GM12865 (cell line): ENCODE measurements around the gene DCAF6.

Experiments used
- DNase-seq: peaks from one replicate; pipeline ENCODE4 v3.0.0; 2010; ENCODE audit warnings: low read depth
- H3K4me3 ChIP-seq: 2 replicates; pipeline ENCODE4 v1.5.1; 2011; ENCODE audit warnings: mild to moderate bottlenecking, low read depth, low read length, control low read depth
- TF ChIP-seq, protein P1 (sequence below): IDR thresholded peaks from 2 replicates; pipeline ENCODE4 v1.5.1; 2011; ENCODE audit warnings: low read length, control low read depth, low read depth, inconsistent platforms; ENCODE audit not compliant: insufficient read depth; ENCODE audit errors: missing control alignments

DCAF6 gene

DNA sequence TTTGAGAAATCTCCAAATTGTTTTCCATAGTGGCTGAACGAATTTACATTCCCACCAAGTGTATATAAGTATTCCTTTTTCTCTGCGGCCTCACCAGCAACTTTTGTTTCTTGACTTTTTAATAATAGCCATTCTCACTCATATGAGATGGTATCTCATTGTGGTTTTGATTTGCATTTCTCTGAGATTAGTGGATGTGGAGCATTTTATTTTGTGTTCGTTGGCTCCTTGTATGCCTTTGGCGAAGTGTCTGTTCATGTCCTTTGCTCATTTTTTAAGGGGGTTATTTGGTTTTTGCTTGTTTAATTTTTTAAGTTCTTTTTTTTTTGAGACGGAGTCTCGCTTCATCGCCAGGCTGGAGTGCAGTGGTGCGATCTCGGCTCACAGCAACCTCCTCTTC lies 45.5 kb downstream of the DCAF6 start:
- TF ChIP-seq, protein P1, sequence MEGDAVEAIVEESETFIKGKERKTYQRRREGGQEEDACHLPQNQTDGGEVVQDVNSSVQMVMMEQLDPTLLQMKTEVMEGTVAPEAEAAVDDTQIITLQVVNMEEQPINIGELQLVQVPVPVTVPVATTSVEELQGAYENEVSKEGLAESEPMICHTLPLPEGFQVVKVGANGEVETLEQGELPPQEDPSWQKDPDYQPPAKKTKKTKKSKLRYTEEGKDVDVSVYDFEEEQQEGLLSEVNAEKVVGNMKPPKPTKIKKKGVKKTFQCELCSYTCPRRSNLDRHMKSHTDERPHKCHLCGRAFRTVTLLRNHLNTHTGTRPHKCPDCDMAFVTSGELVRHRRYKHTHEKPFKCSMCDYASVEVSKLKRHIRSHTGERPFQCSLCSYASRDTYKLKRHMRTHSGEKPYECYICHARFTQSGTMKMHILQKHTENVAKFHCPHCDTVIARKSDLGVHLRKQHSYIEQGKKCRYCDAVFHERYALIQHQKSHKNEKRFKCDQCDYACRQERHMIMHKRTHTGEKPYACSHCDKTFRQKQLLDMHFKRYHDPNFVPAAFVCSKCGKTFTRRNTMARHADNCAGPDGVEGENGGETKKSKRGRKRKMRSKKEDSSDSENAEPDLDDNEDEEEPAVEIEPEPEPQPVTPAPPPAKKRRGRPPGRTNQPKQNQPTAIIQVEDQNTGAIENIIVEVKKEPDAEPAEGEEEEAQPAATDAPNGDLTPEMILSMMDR, result no peak

DNA sequence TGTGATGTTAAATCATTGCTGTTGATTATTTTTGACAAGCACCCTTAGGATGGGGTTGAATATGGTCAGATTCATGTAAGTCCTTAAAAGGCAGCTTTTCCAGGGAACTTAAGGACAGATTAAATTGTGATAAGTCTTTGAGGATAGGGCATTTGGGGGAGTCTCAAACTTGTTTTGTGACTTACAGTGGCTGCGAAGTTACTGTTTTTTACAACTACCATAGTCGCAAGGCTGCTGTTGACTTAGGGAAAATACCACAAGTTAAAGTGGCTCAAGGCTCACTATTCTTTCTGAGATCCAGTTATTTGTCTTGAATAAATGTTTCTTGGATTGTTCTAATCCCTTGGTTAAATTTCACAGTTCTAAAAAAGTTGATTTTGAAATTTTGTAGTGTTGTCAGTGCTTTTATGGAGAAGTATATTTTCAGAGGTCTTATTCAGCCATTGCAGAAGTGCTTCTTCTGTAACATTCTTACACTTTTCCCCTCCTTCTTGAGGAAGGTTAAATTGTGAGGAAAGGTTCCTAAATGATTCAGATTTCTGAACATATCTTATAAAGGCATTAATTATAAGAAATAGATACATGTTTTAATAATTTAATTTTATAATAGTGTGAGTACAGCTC lies 47.4 kb downstream of the DCAF6 start:
- H3K4me3 ChIP-seq, result no peak overlapping the region
- DNase-seq, result no peak
- TF ChIP-seq, protein P1, result no peak

More for the DNA sequence above, 45.5 kb downstream of the DCAF6 start:
- DNase-seq, result no peak
- no peak overlapping the region for H3K4me3 ChIP-seq

DNA sequence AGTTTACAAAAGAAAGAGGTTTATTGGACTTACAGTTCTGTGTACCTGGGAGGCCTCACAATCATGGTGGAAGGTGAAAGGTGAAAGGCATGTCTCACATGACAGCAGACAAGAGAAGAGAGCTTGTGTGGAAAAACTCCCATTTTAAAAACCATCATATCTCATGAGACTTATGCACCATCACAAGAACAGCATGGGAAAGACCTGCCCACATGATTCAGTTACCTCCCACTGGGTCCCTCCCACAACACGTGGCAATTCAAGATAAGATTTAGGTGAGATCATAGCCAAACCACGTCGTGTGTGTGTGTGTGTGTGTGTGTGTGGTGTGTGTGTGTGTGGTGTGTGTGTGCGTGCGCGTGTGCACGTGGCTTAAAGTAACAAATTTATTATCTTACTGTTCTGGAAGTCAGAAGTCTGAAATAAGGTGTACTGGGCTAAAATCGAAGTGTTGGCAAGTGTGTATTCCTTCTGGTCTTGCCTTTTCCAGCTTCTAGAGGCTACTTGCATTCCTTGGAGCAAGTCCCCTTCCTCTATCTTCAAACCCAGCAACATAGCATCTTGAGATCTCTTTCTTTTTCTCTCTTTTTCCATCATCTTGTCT lies 48.5 kb downstream of the DCAF6 start:
- H3K4me3 ChIP-seq, result no peak overlapping the region
- TF ChIP-seq, protein P1, result no peak
- no peak for DNase-seq

DNA sequence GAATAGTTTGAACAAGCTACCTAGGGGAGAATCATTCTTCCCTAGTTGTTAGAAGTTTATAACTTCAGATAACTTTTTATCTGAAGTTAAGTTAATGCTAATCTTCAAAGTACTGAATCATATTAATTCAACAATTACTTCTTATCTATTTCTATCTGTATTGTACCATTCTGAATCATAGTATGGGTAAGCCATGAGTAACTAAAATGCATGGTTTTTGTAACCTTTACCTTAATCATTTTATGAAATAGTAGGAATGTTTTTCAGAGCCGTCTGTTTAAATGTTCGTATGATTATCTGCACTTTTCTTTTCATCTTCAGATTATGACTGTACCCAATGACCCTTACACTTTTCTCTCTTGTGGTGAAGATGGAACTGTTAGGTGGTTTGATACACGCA lies 50.7 kb downstream of the DCAF6 start:
- no peak overlapping the region for H3K4me3 ChIP-seq
- no peak for DNase-seq
- TF ChIP-seq, protein P1, result no peak

DNA sequence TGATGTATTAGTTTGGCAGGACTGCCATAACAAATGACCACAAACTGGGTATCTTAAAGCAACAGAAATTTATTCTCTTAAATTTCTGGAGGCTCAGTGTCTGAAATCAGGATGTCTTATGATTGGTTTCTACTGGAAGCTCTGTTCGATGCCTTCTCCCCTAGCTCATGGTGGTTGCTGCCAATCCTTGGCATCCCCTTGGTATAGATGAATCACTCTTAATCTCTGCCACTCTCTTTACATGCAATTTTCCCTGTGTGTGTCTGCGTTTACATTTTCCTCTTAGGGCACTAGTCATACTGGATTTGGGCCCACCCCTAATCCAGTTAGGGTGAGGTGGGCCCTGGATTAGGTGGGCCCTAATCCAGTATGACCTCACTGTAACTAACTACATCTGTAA lies 55.1 kb downstream of the DCAF6 start:
- no peak for DNase-seq
- no peak overlapping the region for H3K4me3 ChIP-seq
- TF ChIP-seq, protein P1, result no peak

DNA sequence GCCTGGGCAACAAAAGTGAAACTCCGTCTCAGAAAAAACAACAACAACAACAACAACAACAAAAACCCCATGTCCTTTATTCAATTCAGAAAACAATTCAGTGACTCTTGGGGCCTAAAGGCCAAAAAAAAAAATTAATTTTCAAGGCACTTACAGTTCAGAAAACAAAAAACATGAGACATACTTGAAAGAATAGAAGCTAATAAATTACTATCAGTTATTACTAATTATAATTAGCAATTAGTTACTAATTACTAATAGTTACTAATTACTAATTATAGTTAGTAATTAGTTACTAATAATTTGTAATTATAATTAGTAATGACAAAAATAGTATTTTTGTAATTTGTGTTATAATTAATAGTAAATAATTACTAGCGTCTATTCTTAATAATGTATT lies 57.2 kb downstream of the DCAF6 start:
- no peak for DNase-seq
- TF ChIP-seq, protein P1, result no peak
- H3K4me3 ChIP-seq, result no peak overlapping the region

DNA sequence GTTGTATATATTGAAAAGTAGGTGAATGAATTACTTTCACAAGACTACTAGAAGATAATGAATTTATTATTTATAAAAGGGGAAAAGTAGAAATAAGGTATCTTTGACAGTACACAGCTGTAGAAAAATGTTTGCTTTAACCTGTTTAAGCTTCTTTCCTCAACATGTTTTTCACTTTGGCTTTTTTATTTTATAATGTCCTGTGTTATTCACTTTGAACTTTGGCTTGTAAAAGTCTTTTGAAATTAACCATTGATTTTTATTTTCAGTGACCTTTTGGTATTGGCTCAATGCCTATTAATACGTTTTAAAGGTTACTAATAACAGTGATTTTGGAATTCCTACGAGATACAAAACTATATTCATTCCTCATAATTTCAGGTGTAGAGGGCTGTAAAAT lies 58.1 kb downstream of the DCAF6 start:
- no peak for DNase-seq

More for the DNA sequence above, 58.1 kb downstream of the DCAF6 start:
- TF ChIP-seq, protein P1, result no peak
- H3K4me3 ChIP-seq, result no peak overlapping the region
